ENCODE measurements around the gene DAGLB.

GRCh38 chr7:6440381-6440780 lies 7.4 kb downstream of the DAGLB start:
- no peak for TF ChIP-seq CTCF (IDR thresholded peaks at IDR 0.05)
- no peak for TF ChIP-seq POLR2A (IDR thresholded peaks at IDR 0.05)
